ENCODE data around the gene USP32. TPM values are rescaled to one million over a fixed set of nuclear protein-coding genes. Genes with fewer than 3 reads are reported as not detected.
A peak's percentile ranks its signal among the peaks of the same experiment; 100 is the strongest.
"Not testable (repeated sequence)": the region's sequence is repeated elsewhere in the genome, so short reads cannot be mapped to it uniquely, and the experiment has no call there.

Gene USP32
- total RNA-seq, 1 experiment from 2014 or later, result 24.7 TPM

DNA sequence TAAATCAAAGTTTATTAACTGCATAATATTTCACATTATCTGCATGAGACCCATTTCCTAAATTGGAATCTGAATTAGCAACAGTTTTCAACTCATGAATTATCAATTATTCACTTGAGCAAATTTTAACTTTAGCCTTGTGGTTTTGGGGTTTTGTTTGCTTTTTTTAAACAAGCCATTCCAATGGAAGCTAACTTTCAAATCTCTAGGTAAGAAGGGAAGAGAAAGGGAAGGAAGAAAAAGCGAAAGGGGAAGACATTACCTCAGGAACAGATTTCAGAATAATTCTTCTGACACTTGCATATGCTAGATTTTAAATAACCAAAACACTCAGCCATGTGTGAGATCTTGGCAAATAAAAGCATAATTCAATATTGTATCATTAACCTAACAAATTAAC, 139.5 kb downstream of the USP32 start:
- no peak overlapping the region for H3K4me3 ChIP-seq
- H3K36me3 ChIP-seq, result peaks cover 19% of the 10 kb centered on the region
- peaks cover 5% of the 10 kb centered on the region; the same call in 1 of the 2 replicates for H3K9me3 ChIP-seq
- H3K27me3 ChIP-seq, result no peaks in the 10 kb centered on the region
- DNase-seq, result no peak

DNA sequence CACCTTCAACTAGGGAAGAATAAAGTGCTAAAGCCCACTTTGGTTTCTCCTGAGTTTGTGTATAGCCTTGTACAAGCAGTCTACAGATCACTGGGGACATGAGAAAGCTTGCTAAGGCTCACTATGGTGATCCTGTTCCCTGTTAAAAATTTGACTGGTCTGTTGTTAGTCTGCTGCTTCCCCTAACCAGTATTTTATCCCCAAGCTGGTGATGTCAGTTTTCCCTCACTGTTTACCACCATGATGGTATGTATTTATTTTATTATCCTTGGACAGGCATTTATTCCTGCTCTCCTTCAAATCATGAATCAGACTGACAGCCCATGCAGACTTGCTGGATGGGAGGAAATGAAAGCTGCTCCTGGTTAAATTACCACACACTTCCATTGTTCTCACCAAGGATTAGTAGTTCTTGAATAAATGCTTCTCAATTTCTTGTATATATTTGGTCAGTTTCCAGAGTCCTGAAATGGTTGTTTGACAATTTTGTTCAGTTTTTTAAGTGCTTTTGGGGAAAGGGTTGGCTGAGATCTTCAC, 142.6 kb downstream of the USP32 start:
- no peaks in the 10 kb centered on the region for H3K27me3 ChIP-seq
- H3K36me3 ChIP-seq, result peaks cover 19% of the 10 kb centered on the region
- DNase-seq, result peak; percentile 10
- H3K9me3 ChIP-seq, result peaks cover 5% of the 10 kb centered on the region; the same call in 1 of the 2 replicates
- no peak overlapping the region for H3K4me3 ChIP-seq

DNA sequence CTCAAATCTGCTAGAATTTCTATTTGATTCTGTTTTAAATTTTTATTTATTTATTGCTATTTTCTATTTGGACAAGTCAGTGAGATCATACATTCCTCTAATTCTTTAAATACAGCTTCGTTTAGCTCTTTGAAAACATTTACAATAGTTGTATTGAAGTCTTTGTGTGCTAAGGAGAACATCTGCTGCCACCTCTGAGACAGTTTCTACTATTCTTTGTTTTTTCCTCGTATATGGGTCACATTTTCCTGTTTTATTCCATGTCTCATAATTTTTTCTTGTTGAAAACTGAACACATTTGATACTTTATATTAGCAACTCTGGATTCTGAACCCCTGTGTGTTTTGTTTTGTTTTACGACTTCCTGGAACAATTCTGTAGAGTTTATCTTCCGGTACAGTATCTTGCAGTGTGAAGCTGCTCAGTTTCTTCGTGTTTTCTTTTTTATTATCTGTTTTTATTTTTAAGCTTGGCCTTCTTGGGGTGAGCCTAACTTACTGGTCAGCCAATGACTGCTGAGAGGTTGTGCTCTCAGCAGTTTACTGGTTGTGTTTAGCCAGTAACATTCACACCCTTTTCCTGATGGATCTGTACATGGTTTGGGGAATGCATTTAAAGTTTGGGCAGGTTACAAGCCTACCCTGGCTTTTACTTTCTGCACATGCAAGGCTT, 143.2 kb downstream of the USP32 start:
- H3K36me3 ChIP-seq, result peaks cover 19% of the 10 kb centered on the region
- H3K4me3 ChIP-seq, result no peak overlapping the region
- DNase-seq, result no peak

DNA sequence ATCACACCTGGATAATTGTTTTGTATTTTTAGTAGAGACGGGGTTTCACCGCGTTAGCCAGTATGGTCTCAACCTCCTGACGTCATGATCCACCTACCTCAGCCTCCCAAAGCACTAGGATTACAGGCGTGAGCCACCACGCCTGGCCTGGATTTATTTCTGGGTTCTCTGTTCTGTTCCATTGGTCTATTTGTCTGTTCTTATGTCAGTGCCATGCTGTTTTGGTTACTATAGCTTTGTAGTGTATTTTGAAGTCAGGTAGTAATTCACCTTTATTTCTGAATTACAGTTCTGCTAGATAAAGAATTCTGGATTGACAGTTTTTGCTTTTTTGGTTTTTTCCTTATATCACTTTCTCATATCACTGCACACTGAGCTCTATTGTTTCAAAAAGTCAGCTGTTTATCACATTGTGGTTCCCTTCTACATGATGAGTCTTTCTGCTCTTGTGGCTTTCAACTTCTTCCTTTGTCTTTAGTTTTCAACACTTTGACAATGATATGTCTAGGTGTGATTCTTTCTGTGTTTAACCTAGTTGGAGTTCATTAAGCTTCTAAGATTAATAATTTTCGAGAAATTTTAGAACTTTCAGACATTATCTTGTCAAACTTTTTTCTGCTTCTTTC, 144.0 kb downstream of the USP32 start:
- Histone ChIP-seq H3K27me3 (no peaks in the 10 kb centered on the region), H3K4me3 (no peak overlapping the region), H3K9me3 (peaks cover 5% of the 10 kb centered on the region; the same call in 1 of the 2 replicates), H3K36me3 (peaks cover 19% of the 10 kb centered on the region)
- DNase-seq, result no peak

More for the DNA sequence above, 143.2 kb downstream of the USP32 start:
- Histone ChIP-seq H3K27me3 (no peaks in the 10 kb centered on the region), H3K9me3 (peaks cover 5% of the 10 kb centered on the region; the same call in 1 of the 2 replicates)

DNA sequence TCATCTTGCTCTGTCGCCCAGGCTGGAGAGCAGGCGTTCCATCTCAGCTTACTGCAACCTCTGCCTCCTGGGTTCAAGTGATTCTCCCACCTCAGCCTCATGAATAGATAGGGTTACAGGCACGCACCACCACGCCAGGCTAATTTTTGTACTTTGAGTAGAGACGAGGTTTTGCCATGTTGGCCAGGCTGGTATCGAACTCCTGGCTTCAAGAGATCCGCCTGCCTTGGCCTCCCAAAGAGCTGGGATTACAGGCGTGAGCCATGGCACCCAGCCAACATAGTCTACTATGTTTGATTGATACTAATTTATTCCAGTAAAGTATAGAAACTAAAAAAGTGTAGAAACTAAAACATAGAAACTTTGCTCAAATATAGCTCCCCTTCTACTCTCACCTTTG, 147.3 kb downstream of the USP32 start:
- no peaks in the 10 kb centered on the region for H3K27me3 ChIP-seq
- no peak for DNase-seq
- peaks cover 19% of the 10 kb centered on the region for H3K36me3 ChIP-seq
- H3K9me3 ChIP-seq, result peaks cover 5% of the 10 kb centered on the region; the same call in 1 of the 2 replicates
- H3K4me3 ChIP-seq, result no peak overlapping the region

DNA sequence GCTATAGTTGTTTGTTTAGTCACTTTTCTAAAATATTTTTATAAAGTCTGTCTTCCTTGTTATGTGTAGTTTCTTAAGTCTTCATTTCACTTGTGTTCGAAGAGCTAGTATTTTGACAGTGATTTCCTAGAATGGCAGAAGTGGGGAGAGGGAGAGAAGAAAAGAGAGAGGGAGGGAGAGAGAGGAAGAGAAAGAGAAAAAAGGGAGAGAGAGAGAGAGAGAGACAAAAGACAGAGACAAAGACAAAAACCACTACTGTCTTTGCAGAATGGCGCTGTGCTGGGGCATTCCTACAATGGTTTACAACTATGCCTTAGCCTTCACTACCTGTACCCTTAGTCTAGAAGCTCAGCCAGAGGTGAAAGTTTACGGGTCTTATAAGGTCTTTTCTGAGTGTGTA, 151.6 kb downstream of the USP32 start:
- DNase-seq, result no peak
- no peaks in the 10 kb centered on the region for H3K9me3 ChIP-seq
- H3K36me3 ChIP-seq, result peaks cover 23% of the 10 kb centered on the region
- H3K27me3 ChIP-seq, result no peaks in the 10 kb centered on the region
- H3K4me3 ChIP-seq, result no peak overlapping the region

DNA sequence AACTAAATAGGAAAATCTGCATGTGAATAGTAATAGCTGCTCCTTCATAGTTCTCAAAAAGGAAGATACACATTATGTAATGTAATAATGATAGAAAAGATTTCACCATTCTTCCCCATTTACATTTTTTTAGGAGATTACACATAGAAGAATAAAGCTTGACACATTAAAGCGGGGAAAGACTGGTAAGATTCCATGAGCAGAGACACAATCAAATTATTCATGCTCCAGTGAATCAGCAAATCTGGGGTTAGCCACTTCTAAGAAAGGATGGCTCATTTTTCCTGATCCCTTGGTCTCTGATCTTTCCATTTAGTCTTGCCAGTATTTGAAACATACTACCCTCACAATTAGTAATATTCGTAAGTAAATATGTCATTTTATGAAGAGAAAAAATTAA, 160.2 kb downstream of the USP32 start:
- H3K27me3 ChIP-seq, result no peaks in the 10 kb centered on the region
- DNase-seq, result no peak
- no peaks in the 10 kb centered on the region for H3K9me3 ChIP-seq
- H3K36me3 ChIP-seq, result peaks cover 13% of the 10 kb centered on the region
- H3K4me3 ChIP-seq, result no peak overlapping the region

DNA sequence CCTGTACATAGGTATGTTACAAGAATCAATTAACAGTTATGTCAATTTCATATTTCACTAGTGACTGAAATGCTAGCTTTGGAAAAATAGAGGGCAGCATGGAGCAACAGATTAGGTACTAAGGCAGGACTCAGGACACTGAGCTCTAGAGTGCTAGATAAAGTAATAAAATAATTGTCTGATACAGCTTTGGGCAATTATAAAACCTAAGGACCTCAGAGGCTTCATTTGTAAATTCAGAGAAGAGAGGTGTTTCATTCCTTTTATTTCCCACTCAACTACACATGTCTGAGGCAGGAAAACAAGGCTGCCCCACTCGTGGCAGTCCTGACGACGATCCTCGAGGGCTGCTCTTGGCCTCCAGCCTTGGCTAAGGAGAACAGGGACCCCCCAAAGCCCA, 160.7 kb downstream of the USP32 start:
- Histone ChIP-seq H3K27me3 (no peaks in the 10 kb centered on the region), H3K36me3 (peaks cover 10% of the 10 kb centered on the region), H3K4me3 (no peak overlapping the region), H3K9me3 (no peaks in the 10 kb centered on the region)
- no peak for DNase-seq

DNA sequence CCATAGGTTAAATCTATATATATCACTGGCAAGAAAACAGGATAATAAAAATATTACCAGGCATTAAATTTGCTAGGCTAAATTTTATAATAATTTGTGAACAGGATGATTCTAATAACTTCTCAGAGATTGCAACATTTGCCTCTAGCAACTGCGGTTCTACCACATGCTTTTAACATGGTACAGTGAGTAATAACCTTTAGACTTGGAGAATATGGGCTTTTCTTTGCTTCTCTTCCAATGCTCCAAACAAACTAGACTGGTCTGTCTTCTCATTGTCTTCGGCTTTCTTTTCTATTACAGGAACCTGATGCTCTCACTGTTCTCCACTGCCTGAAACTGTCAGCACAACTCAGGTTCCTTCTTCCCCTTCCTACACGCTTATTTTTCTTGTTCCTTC, 161.6 kb downstream of the USP32 start:
- H3K36me3 ChIP-seq, result peaks cover 8% of the 10 kb centered on the region
- H3K4me3 ChIP-seq, result no peak overlapping the region
- DNase-seq, result no peak
- H3K9me3 ChIP-seq, result no peaks in the 10 kb centered on the region
- no peaks in the 10 kb centered on the region for H3K27me3 ChIP-seq

DNA sequence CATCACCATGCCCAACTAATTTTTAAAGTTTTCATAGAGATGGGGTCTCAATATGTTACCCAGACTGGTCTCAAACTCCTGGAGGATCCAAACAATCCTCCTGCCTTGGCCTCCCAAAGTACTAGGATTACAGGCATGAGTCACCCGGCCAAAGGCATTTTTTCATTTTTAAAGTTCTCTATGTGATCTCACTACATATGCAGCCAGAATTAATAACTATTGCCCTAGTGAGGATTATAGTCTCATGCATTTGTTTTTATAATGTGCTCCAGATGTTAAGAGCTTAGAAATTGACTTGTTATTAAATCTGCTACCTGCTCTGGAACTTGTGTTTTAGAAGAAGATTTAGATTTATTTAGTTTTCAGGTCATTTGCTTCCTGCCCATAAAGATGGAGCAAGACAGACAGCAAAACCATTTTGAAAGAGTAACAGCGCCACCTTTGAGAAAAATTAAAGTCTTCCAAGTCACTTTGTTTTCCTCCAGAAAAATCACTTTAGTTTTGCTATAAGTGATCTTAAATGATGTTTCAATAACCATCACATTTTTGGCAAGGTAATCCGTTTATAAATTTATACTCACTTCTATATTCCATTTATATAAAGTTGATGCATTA, 162.6 kb downstream of the USP32 start:
- Histone ChIP-seq H3K36me3 (peaks cover 15% of the 10 kb centered on the region), H3K9me3 (no peaks in the 10 kb centered on the region), H3K4me3 (no peak overlapping the region), H3K27me3 (no peaks in the 10 kb centered on the region)
- DNase-seq, result peak; percentile 23

DNA sequence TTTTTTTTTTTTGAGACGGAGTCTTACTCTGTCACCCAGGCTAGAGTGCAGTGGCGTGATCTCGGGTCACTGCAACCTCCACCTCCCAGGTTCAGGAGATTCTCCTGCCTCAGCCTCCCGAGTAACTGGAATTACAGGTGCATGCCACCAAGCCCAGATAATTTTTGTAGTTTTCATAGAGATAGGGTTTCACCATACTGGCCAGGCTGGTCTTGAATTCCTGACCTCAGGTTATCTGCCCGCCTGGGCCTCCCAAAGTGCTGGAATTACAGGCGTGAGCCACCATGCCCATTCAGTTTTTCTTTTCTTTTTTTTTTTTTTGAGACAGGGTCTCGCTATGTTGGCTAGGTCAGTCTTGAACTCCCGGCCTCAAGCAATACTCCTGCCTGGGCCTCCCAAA, 164.7 kb downstream of the USP32 start:
- not testable (repeated sequence) for DNase-seq, H3K9me3 ChIP-seq, H3K4me3 ChIP-seq, H3K27me3 ChIP-seq
- H3K36me3 ChIP-seq, result peaks cover 24% of the 10 kb centered on the region

DNA sequence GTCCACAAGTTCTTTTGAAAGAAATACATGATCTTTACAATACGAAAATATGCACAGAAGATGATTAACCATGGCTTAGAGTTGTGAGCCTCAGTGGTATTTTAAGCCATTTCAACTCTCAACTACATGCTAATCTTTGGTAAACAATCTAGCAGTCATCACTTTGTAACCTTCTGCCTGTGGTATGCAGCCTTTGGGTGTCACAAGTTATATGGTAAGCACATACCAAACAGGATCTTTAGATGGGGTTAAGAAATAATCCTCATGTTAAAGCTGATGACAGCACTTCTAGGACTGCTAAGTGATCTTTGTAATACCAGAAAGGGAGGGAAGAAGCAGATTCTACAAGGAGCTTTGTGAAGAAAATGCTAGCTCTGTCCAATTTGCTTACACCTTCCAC, 167.9 kb downstream of the USP32 start:
- Histone ChIP-seq H3K9me3 (no peaks in the 10 kb centered on the region), H3K36me3 (peaks cover 29% of the 10 kb centered on the region), H3K4me3 (no peak overlapping the region), H3K27me3 (no peaks in the 10 kb centered on the region)
- no peak for DNase-seq

DNA sequence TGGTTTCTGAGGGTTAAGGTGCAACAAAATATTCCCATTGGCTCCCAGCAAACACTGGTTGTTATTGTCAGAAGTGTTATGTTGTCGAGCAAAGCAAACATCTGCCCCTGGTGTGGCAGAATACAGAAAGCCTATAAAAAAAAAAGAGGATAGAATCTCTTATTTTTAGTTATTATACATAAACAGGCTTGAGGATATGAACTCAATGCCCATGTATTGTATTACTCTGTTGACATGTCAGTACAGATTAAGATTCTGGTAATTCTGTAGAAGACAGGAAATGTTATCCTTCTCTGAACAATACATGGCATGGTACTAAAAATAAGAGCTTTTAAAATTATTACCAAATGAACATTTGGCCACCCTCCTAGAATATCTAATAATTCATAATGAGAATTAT, 168.5 kb downstream of the USP32 start:
- Histone ChIP-seq H3K36me3 (peaks cover 29% of the 10 kb centered on the region), H3K27me3 (no peaks in the 10 kb centered on the region)
- DNase-seq, result no peak

DNA sequence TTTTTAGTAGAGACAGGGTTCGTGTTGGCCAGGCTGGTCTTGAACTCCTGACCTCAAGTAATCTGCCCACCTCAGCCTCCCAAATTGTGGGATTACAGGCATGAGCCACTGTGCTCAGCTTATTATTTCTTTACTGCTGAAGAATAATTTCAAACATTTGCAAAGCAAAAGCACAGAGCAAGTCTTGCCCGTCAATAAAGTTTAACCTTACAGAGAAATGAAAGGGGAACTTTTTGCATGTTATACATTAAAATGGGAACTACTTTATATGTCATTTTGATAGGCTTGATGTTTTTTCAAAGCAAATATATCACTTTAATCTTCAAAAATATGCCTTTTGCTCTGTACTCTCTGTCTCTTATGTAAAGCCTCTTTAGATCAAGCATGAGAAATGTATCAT, 173.2 kb downstream of the USP32 start:
- H3K4me3 ChIP-seq, H3K27me3 ChIP-seq, DNase-seq, H3K9me3 ChIP-seq: not testable (repeated sequence)
- peaks cover 10% of the 10 kb centered on the region for H3K36me3 ChIP-seq

More for the DNA sequence above, 168.5 kb downstream of the USP32 start:
- no peaks in the 10 kb centered on the region for H3K9me3 ChIP-seq
- no peak overlapping the region for H3K4me3 ChIP-seq

DNA sequence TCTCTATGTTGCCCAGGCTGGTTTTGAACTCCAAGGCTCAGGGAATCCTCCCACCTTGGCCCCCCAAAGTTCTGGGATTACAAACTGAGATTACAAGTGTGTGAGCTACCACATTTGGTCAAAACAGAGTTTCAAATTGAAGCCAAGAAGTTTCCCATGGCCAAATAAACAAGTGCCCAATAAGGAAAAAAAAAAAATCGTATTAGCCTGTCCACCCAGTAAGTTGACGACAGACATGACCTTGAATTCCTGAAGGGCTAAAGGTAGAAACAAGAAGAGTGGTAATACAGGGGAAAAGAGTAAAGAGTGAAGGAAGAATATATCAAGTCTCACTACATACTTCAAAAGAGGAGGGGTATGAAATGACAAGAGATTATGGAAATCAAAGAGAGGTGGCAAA, 176.0 kb downstream of the USP32 start:
- not testable (repeated sequence) for H3K9me3 ChIP-seq, DNase-seq, H3K36me3 ChIP-seq, H3K27me3 ChIP-seq, H3K4me3 ChIP-seq

DNA sequence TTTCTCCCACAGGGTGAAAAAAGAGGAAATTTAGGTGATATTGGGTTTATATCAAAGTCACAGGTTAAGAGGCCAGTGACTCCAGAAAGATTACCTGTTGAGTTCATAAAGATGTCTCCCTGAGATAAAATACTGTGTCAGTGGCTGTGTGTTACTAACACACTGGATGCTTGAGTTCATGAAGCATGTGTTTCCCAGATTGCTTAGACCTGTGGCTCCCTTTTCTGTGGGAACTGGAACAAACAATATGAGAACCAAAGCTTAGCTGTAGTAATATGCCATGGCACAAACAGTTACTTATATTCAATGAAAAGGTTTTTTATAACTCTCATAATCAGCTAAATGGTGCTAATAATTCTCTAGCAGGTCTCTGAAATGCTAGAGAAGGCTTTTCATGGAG, 180.7 kb downstream of the USP32 start:
- not testable (repeated sequence) for H3K27me3 ChIP-seq, H3K9me3 ChIP-seq, H3K4me3 ChIP-seq, H3K36me3 ChIP-seq, DNase-seq

DNA sequence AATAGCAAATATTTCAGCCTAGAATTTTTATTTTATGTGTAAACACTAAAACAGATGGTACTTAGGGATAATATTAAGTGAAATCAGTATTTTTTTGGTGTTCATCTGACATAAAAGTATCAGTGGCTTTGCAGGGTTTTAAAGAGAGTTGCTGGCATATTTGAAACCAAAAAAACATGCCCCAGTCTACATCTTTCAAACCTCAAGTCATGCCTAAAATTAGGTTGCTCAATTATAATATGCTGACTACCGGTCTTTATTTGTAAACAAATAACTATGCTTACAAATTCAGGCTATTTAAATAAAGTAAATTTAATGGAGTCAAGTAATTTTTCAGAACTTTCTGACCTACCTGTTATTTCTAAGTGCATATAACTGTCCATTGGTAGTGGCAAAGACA, 183.6 kb downstream of the USP32 start:
- not testable (repeated sequence) for DNase-seq, H3K9me3 ChIP-seq, H3K27me3 ChIP-seq, H3K4me3 ChIP-seq
- peaks cover 10% of the 10 kb centered on the region for H3K36me3 ChIP-seq

Measured in MG63 (cell line).